GM12878 (cell line): ENCODE results near the gene NAA25. TPM values are rescaled to one million over a fixed set of nuclear protein-coding genes. Genes with fewer than 3 reads are reported as not detected.

Source experiments
- ATAC-seq: fragments of 200-7000 bp; cut with Tn5 transposase; 3 replicates; pipeline ENCODE4 v1.9.1; 2020; ENCODE audit warnings: mild to moderate bottlenecking, moderate library complexity
- BruUV-seq: library from RNA; stranded (reverse); fragments of 400-500 nt; replicated peaks from 2 replicates; lab custom pipeline; 2021; lab: Mats Ljungman, UMichigan
- CTCF ChIA-PET: fragments of 300-600 bp; sonication (Branson Sonifier 250); formaldehyde crosslinking; extraction: SDS; loops from one replicate; lab custom pipeline; 2021; ENCODE audit warnings: inconsistent platforms; lab: Yijun Ruan, JAX
- POLR2A ChIA-PET: fragments of 350-600 bp; formaldehyde crosslinking; extraction: SDS; loops from one replicate; lab custom pipeline; 2021; ENCODE audit warnings: inconsistent platforms; lab: Charles Lee
- RAD21 ChIA-PET: fragments of 300-600 bp; sonication (Branson Sonifier 250); formaldehyde crosslinking; loops from one replicate; lab custom pipeline; 2023; ENCODE audit warnings: antibody characterized with exemption; ENCODE audit not compliant: unreplicated experiment; lab: Charles Lee
- SMC1A ChIA-PET: fragments of 300-600 bp; sonication (Branson Sonifier 250); formaldehyde crosslinking; loops from one replicate; lab custom pipeline; 2023; ENCODE audit not compliant: unreplicated experiment, uncharacterized antibody; lab: Charles Lee
- DNase-seq: peaks from one replicate; pipeline ENCODE4 v3.0.0-alpha.2; 2011; ENCODE audit warnings: low read depth, low spot score
- FAIRE-seq: peaks from 3 replicates; lab custom pipeline; 2011; peaks lifted over from hg19 to GRCh38; lab: Jason Lieb, UNC
- H2AFZ ChIP-seq: 2 replicates; pipeline ENCODE4 v1.6.0; 2011; ENCODE audit warnings: low read depth, low read length, control low read depth; ENCODE audit not compliant: control insufficient read depth
- H3K27ac ChIP-seq: 2 replicates; pipeline ENCODE4 v1.5.1; 2011; ENCODE audit warnings: control low read depth; ENCODE audit not compliant: control insufficient read depth, insufficient read depth
- H3K27me3 ChIP-seq, 2 experiments: replicated peaks in 1 of 2; 2 replicates each; pipeline versions ENCODE4 v1.6.0 to v1.6.1; 2011; ENCODE audit warnings: low read length in 1 of 2; ENCODE audit not compliant: control insufficient read depth in 2 of 2, insufficient read depth in 2 of 2
- H3K36me3 ChIP-seq, 2 experiments: 2 replicates each; pipeline ENCODE4 v1.5.1; 2011; ENCODE audit warnings: low read length in 1 of 2; ENCODE audit not compliant: control insufficient read depth in 2 of 2, insufficient read depth in 2 of 2
- H3K4me1 ChIP-seq: 2 replicates; pipeline ENCODE4 v1.6.1; 2011; ENCODE audit warnings: mild to moderate bottlenecking, low read length, moderate library complexity, mixed read lengths; ENCODE audit not compliant: control insufficient read depth, insufficient read depth
- H3K4me2 ChIP-seq: 2 replicates; pipeline ENCODE4 v1.6.0; 2011; ENCODE audit warnings: control low read depth; ENCODE audit not compliant: control insufficient read depth, insufficient read depth
- H3K4me3 ChIP-seq: fragments of 200-600 bp; sonication (generic); 2 replicates; pipeline ENCODE4 v1.5.1; 2016
- H3K79me2 ChIP-seq: 2 replicates; pipeline ENCODE4 v1.6.0; 2011; ENCODE audit warnings: low read length; ENCODE audit not compliant: control insufficient read depth, insufficient read depth
- H3K9ac ChIP-seq: 2 replicates; pipeline ENCODE4 v1.8.0; 2011; ENCODE audit warnings: low read length, control low read depth, mixed read lengths; ENCODE audit not compliant: control insufficient read depth, insufficient read depth
- H3K9me3 ChIP-seq: replicated peaks from 3 replicates; pipeline ENCODE4 v1.5.1; 2011; ENCODE audit warnings: mild to moderate bottlenecking, low read length; ENCODE audit not compliant: control insufficient read depth, insufficient read depth
- H4K20me1 ChIP-seq: 2 replicates; pipeline ENCODE4 v1.6.0; 2011; ENCODE audit not compliant: control insufficient read depth, insufficient read depth
- CEBPB ChIP-seq, 2 experiments: fragments of 150-350 bp in 1 of 2; IDR thresholded peaks; 2 replicates each; pipeline ENCODE4 v1.6.1; 2012 to 2014; ENCODE audit warnings: low read depth in 2 of 2, low read length in 2 of 2, borderline replicate concordance in 1 of 2, inconsistent platforms in 1 of 2
- CHD4 ChIP-seq: fragments of 200-600 bp; sonication (generic); IDR thresholded peaks from 2 replicates; pipeline ENCODE4 v1.6.1; 2016; ENCODE audit warnings: mild to moderate bottlenecking
- FOS ChIP-seq: IDR thresholded peaks from 3 replicates; pipeline ENCODE4 v1.6.1; 2011; ENCODE audit warnings: borderline replicate concordance; ENCODE audit not compliant: insufficient read length; ENCODE audit errors: extremely low read depth
- MEF2A ChIP-seq: IDR thresholded peaks from 2 replicates; pipeline ENCODE4 v1.6.1; 2011; ENCODE audit warnings: low read depth, mild to moderate bottlenecking, low read length, moderate library complexity; ENCODE audit not compliant: insufficient read depth
- NBN ChIP-seq: fragments of 450-650 bp; IDR thresholded peaks from 2 replicates; pipeline ENCODE4 v1.6.1; 2016
- RAD21 ChIP-seq: IDR thresholded peaks from 2 replicates; pipeline ENCODE4 v1.6.1; 2011; ENCODE audit warnings: mild to moderate bottlenecking, low read depth, low read length, moderate library complexity; ENCODE audit not compliant: insufficient read depth
- RELA ChIP-seq: fragments of 450-650 bp; IDR thresholded peaks from 2 replicates; pipeline ENCODE4 v1.8.0; 2014; ENCODE audit warnings: borderline replicate concordance; ENCODE audit not compliant: partially characterized antibody
- SMARCA5 ChIP-seq: fragments of 450-650 bp; IDR thresholded peaks from 2 replicates; pipeline ENCODE4 v1.6.1; 2017; ENCODE audit warnings: mild to moderate bottlenecking
- STAT3 ChIP-seq: IDR thresholded peaks from 2 replicates; pipeline ENCODE4 v1.6.1; 2011; ENCODE audit warnings: low read depth, low read length, improper control_type of control experiment
- ZNF24 ChIP-seq: fragments of 450-650 bp; IDR thresholded peaks from 2 replicates; pipeline ENCODE4 v1.6.1; 2017; ENCODE audit warnings: antibody characterized with exemption, mild to moderate bottlenecking
- ZZZ3 ChIP-seq: IDR thresholded peaks from 2 replicates; pipeline ENCODE4 v1.6.1; 2011; ENCODE audit warnings: low read depth; ENCODE audit not compliant: control insufficient read depth, insufficient read length
- WGBS: methylation state at CpG from one replicate; pipeline ENCODE4 v1.1.6; 2016; ENCODE audit warnings: low lambda C conversion rate; ENCODE audit not compliant: insufficient replicate concordance, insufficient coverage; ENCODE audit errors: missing lambda C conversion rate; 5-methylcytosine and 5-hydroxymethylcytosine counted together
- in situ Hi-C: fragments of 300-500 bp; cut with MboI; formaldehyde crosslinking; loops from 9 replicates; pipeline ENCODE4 v1.14.3; 2018; ENCODE audit warnings: mixed read lengths
- intact Hi-C: fragments of 100-400 bp; cut with micrococcal nuclease; formaldehyde crosslinking; loops from one replicate; pipeline ENCODE4 v1.14.2; 2022; ENCODE audit not compliant: unreplicated experiment
- polyA plus RNA-seq, 11 experiments: library from polyadenylated mRNA; depleted of rRNA in 4 of 11; unstranded in 6 of 11; stranded (reverse) in 5 of 11; fragments of >200 nt; fragmentation: Nextera tagmentation in 4 of 11; fragmentation: Illumina TruSeq in 1 of 11; extraction: Ambion mirVana in 4 of 11; extraction: Trizol in 1 of 11; gene quantifications; 1 replicate in 1 of 11; 2 replicates in 10 of 11; pipeline versions ENCODE4 v1.2.1 to v1.2.3, GENCODE V29; 2011 to 2016; ENCODE audit warnings: inconsistent platforms in 2 of 11, missing spikeins in 2 of 11, low read depth in 1 of 11
- total RNA-seq, 4 experiments: library from RNA; depleted of rRNA in 3 of 4; stranded (reverse); fragments of >200 nt in 3 of 4; fragmentation: Illumina TruSeq in 1 of 4; extraction: Trizol in 1 of 4; gene quantifications; 2 replicates each; pipeline versions ENCODE4 v1.2.1 to v1.2.3, GENCODE V29; 2013 to 2021
- TF ChIP-seq, protein P1 (sequence below): IDR thresholded peaks from 2 replicates; pipeline ENCODE4 v1.6.1; 2011; ENCODE audit warnings: borderline replicate concordance, low read depth, mild to moderate bottlenecking, moderate library complexity, low read length; ENCODE audit not compliant: insufficient read depth, poor library complexity, severe bottlenecking

NAA25 gene
- total and polyA plus RNA-seq, 10 of the 15 experiments (the other 5 are each of a cell fraction or from before 2014, with no cell fraction given) = 15.0 to 39.2 (median 29.4) TPM

DNA sequence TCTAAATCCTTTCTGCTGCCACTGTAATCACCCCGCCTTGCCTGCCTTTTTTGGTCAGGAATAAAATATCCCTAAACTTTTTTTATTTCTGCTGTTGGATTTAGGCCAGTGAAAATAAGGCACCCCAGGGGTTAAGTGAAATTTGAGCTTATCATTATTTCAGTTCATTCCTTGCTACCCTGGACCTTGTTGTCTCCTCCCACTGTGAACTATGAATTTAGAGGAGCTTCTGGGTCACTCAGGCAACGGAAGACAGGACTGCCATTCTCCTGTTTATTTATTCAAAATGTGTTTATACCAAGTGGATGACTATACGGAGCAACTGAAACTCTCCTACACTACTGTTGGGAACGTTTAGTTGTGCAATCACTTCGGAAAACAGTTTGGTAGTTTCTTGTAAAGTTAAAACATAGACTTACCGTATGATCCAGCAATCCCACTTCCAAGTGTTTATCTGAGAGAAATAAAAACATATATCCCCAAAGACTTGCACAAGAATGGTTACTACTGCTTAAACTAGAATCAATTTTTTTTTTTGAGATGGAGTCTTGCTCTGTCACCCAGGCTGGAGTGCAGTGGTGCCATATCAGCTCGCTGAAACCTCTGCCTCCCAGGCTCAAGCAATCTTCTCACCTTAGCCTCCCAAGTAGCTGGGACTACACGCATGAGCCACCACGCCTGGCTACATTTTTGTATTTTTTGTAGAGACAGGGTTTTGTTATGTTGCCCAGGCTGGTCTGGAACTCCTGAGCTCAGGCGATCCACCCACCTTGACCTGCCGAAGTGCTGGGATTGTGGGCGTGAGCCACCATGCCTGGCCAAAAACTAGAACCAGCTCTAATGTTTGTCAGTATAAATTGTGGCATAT, 14.5 kb upstream of the NAA25 start (continued):
- no peak for TF ChIP-seq SMARCA5
- TF ChIP-seq FOS = no peak

DNA sequence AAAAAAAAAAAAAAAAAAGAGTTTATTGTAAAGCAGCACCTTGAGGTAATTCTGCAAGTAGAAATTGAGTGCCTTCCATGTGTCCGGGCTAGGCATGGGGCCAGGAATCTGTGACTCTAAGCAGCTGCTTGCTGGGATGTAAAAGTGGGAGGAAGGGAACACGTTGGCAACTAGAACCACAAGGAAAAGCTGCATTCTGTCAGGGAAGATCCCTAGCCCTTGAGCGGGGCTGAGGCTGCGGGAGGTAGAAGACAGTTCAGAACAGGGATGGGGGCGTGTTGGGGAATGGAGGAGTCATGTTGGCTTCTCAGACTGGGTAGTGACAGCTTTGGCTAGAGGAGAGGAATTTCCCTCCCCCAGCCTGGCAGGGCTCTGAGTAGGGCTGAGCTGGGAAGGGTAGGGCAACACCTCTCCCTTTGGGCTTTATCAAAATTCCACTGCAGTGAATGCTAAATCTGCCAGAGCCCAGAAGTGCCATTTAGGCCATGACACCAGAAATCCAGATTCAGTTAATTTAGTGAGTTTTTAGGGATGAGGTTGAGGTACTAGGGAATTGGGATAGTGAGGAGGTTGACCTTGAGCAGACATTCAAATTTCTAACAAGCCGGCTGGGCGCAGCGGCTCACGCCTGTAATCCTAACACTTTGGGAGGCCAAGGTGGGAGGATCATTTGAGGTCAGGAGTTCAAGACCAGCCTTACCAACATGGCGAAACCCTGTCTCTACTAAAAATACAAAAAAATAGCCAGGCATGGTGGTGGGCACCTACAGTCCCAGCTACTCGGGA, 13.4 kb upstream of the NAA25 start:
- H3K27ac ChIP-seq = no peak overlapping the region
- CTCF ChIA-PET = interaction anchor here (0.9 kb wide), 1 partner anchor 10 kb away, joined by 4 read pairs; no protein-coding TSS in a partner anchor
- no peaks in the 10 kb centered on the region for H3K9me3 ChIP-seq
- no peaks in the 10 kb centered on the region for H3K36me3 ChIP-seq
- no TSS peak for BruUV-seq
- no peaks in the 10 kb centered on the region for H3K27me3 ChIP-seq
- in situ Hi-C loops (no loop called here), intact Hi-C loops (no loop called here)
- H3K4me3 ChIP-seq = no peak overlapping the region
- ATAC-seq = no peak
- TF ChIP-seq RAD21 (no peak), STAT3 (no peak), CEBPB (IDR thresholded peaks at IDR 0.05; ENCODE audit: borderline replicate concordance in 1 of 2, low read depth in 2 of 2, low read length in 2 of 2) (no peak), RELA (no peak), CHD4 (no peak), ZZZ3 (no peak), NBN (no peak), MEF2A (no peak), ZNF24 (no peak)
- TF ChIP-seq, protein P1, sequence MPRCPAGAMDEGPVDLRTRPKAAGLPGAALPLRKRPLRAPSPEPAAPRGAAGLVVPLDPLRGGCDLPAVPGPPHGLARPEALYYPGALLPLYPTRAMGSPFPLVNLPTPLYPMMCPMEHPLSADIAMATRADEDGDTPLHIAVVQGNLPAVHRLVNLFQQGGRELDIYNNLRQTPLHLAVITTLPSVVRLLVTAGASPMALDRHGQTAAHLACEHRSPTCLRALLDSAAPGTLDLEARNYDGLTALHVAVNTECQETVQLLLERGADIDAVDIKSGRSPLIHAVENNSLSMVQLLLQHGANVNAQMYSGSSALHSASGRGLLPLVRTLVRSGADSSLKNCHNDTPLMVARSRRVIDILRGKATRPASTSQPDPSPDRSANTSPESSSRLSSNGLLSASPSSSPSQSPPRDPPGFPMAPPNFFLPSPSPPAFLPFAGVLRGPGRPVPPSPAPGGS = no peak
- TF ChIP-seq, all 136 proteins: peak for 0
- H3K9ac ChIP-seq = no peak overlapping the region
- ChIA-PET POLR2A (interaction anchor here (0.7 to 11.5 kb wide), 3 partner anchors 11 to 125 kb away, joined by 3 to 161 read pairs (median 3); partner anchors contain the start of gene NAA25), SMC1A (interaction anchor here (1.1 to 6.6 kb wide), 4 partner anchors 10 to 24 kb away, joined by 3 to 72 read pairs (median 4); partner anchors contain the start of gene NAA25), RAD21 (interaction anchor here (1.4 kb wide), 1 partner anchor 13 kb away, joined by 4 read pairs; the partner anchor contains the start of gene NAA25)
- FAIRE-seq = no peak
- no peak overlapping the region for H3K4me2 ChIP-seq
- no peaks in the 10 kb centered on the region for H4K20me1 ChIP-seq
- 70% methylated on average over 11 of the region's 11 CpGs for WGBS
- H3K4me1 ChIP-seq = peaks cover 6% of the 10 kb centered on the region; the same call in 1 of the 2 replicates
- no peak overlapping the region for H2AFZ ChIP-seq
- no peak for DNase-seq
- peaks cover 17% of the 10 kb centered on the region for H3K79me2 ChIP-seq
